ENCODE results near the gene DDX47.

DNA sequence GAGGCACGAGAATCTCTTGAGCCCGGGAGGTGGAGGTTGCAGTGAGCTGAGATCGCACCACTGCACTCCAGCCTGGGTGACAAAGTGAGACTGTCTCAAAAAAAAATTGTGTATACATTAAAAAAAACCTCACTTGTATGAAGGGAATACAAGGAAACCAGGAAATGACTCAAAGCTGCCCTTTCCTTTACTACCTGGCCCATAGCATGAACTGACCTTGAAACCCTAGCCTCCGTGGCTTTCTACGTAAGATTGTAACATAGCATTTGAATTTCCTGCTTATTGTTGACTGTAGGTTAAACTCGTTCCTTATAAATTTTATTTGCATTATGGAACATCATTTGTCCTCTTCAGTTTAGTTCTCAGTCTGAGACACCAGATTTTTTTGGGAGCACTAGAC lies 9.1 kb upstream of the DDX47 start:
- TF ChIP-seq, protein P1, sequence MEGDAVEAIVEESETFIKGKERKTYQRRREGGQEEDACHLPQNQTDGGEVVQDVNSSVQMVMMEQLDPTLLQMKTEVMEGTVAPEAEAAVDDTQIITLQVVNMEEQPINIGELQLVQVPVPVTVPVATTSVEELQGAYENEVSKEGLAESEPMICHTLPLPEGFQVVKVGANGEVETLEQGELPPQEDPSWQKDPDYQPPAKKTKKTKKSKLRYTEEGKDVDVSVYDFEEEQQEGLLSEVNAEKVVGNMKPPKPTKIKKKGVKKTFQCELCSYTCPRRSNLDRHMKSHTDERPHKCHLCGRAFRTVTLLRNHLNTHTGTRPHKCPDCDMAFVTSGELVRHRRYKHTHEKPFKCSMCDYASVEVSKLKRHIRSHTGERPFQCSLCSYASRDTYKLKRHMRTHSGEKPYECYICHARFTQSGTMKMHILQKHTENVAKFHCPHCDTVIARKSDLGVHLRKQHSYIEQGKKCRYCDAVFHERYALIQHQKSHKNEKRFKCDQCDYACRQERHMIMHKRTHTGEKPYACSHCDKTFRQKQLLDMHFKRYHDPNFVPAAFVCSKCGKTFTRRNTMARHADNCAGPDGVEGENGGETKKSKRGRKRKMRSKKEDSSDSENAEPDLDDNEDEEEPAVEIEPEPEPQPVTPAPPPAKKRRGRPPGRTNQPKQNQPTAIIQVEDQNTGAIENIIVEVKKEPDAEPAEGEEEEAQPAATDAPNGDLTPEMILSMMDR (IDR thresholded peaks at IDR 0.05), result no peak
- TF ChIP-seq ZFX (IDR thresholded peaks at IDR 0.05; ENCODE audit: borderline replicate concordance), result no peak

All from 22Rv1 (cell line).